H9 (cell line): ENCODE results near the gene IL2. TPM values are rescaled to one million over a fixed set of nuclear protein-coding genes. Genes with fewer than 3 reads are reported as not detected.

Experiments used
- DNase-seq: peaks from one replicate; pipeline ENCODE4 v3.0.0-alpha.2; 2017
- H2AFZ ChIP-seq: one replicate; pipeline ENCODE4 v1.6.1; 2013; ENCODE audit warnings: mild to moderate bottlenecking, low read length, control low read depth, moderate library complexity
- H2AK5ac ChIP-seq: 2 replicates; pipeline ENCODE4 v1.6.1; 2013; ENCODE audit warnings: low read length, control low read depth, mixed read lengths; ENCODE audit not compliant: insufficient read length
- H2BK120ac ChIP-seq: one replicate; pipeline ENCODE4 v1.6.1; 2013; ENCODE audit warnings: low read depth, mild to moderate bottlenecking, low read length, control low read depth, inconsistent platforms; ENCODE audit not compliant: poor library complexity, severe bottlenecking
- H2BK12ac ChIP-seq: 2 replicates; pipeline ENCODE4 v1.6.1; 2013; ENCODE audit warnings: low read length, control low read depth, mixed read lengths, low read depth; ENCODE audit not compliant: insufficient read length
- H2BK15ac ChIP-seq: 2 replicates; pipeline ENCODE4 v1.6.1; 2013; ENCODE audit warnings: low read depth, low read length, control low read depth
- H2BK20ac ChIP-seq: one replicate; pipeline ENCODE4 v1.6.1; 2013; ENCODE audit warnings: low read depth, mild to moderate bottlenecking, low read length, control low read depth, inconsistent platforms; ENCODE audit not compliant: poor library complexity, severe bottlenecking
- H2BK5ac ChIP-seq: 2 replicates; pipeline ENCODE4 v1.6.1; 2013; ENCODE audit warnings: low read length, control low read depth, mixed read lengths; ENCODE audit not compliant: insufficient read length
- H3K14ac ChIP-seq: 2 replicates; pipeline ENCODE4 v1.6.1; 2013; ENCODE audit warnings: low read length, control low read depth; ENCODE audit not compliant: insufficient read depth
- H3K18ac ChIP-seq: 2 replicates; pipeline ENCODE4 v1.6.1; 2013; ENCODE audit warnings: low read depth, mild to moderate bottlenecking, mixed read lengths, low read length, control low read depth; ENCODE audit not compliant: insufficient read length
- H3K23ac ChIP-seq: 2 replicates; pipeline ENCODE4 v1.6.1; 2013; ENCODE audit warnings: low read length, control low read depth, mixed read lengths, low read depth; ENCODE audit not compliant: insufficient read length
- H3K23me2 ChIP-seq: 2 replicates; pipeline ENCODE4 v1.6.1; 2013; ENCODE audit warnings: low read depth, mild to moderate bottlenecking, mixed read lengths, low read length, control low read depth; ENCODE audit not compliant: insufficient read length, poor library complexity, severe bottlenecking
- H3K27ac ChIP-seq: 2 replicates; pipeline ENCODE4 v1.5.1; 2013; ENCODE audit warnings: low read length, control low read depth, mixed read lengths, low read depth; ENCODE audit not compliant: insufficient read length
- H3K27me3 ChIP-seq: 2 replicates; pipeline ENCODE4 v1.6.1; 2013; ENCODE audit warnings: low read length, control low read depth, inconsistent platforms; ENCODE audit not compliant: insufficient read depth
- H3K4ac ChIP-seq: 2 replicates; pipeline ENCODE4 v1.6.1; 2013; ENCODE audit warnings: low read depth, mild to moderate bottlenecking, control low read depth, inconsistent platforms, low read length, moderate library complexity
- H3K4me1 ChIP-seq: 2 replicates; pipeline ENCODE4 v1.6.1; 2013; ENCODE audit warnings: low read length, control low read depth, inconsistent platforms; ENCODE audit not compliant: insufficient read depth
- H3K4me2 ChIP-seq: 2 replicates; pipeline ENCODE4 v1.6.1; 2013; ENCODE audit warnings: low read length, control low read depth, mixed read lengths; ENCODE audit not compliant: insufficient read length, insufficient read depth
- H3K56ac ChIP-seq: 2 replicates; pipeline ENCODE4 v1.6.1; 2013; ENCODE audit warnings: low read depth, mild to moderate bottlenecking, mixed read lengths, low read length, control low read depth; ENCODE audit not compliant: insufficient read length
- H3K79me1 ChIP-seq: 2 replicates; pipeline ENCODE4 v1.6.1; 2013; ENCODE audit warnings: low read depth, mild to moderate bottlenecking, moderate library complexity, low read length, control low read depth, inconsistent platforms; ENCODE audit not compliant: insufficient read depth, poor library complexity, severe bottlenecking
- H3K79me2 ChIP-seq: 2 replicates; pipeline ENCODE4 v1.6.1; 2013; ENCODE audit warnings: low read length, control low read depth, inconsistent platforms; ENCODE audit not compliant: insufficient read depth
- H3K9ac ChIP-seq: 2 replicates; pipeline ENCODE4 v1.6.1; 2013; ENCODE audit warnings: low read length, control low read depth, mixed read lengths; ENCODE audit not compliant: insufficient read length; ENCODE audit errors: extremely low read depth
- H3K9me3 ChIP-seq: one replicate; pipeline ENCODE4 v1.6.1; 2013; ENCODE audit warnings: low read depth, low read length, inconsistent platforms; ENCODE audit not compliant: control insufficient read depth
- H3T11ph ChIP-seq: one replicate; pipeline ENCODE4 v1.6.1; 2013; ENCODE audit warnings: mild to moderate bottlenecking, low read length, control low read depth, inconsistent platforms
- H4K20me1 ChIP-seq: one replicate; pipeline ENCODE4 v1.6.1; 2013; ENCODE audit not compliant: control insufficient read depth, insufficient read length, insufficient read depth
- H4K5ac ChIP-seq: 2 replicates; pipeline ENCODE4 v1.6.1; 2013; ENCODE audit warnings: low read depth, mild to moderate bottlenecking, mixed read lengths, low read length, control low read depth; ENCODE audit not compliant: insufficient read length
- H4K8ac ChIP-seq: replicated peaks from 2 replicates; pipeline ENCODE4 v1.6.1; 2013; ENCODE audit warnings: low read length, control low read depth, mixed read lengths, low read depth; ENCODE audit not compliant: insufficient read length
- H4K91ac ChIP-seq: 2 replicates; pipeline ENCODE4 v1.6.1; 2013; ENCODE audit warnings: low read depth, mild to moderate bottlenecking, moderate library complexity, mixed read lengths, low read length, control low read depth; ENCODE audit not compliant: insufficient read length
- H3K27ac Mint-ChIP-seq, 3 experiments: 2 replicates in 2 of 3; 3 replicates in 1 of 3; pipeline ENCODE4 v1.8.0; 2020 to 2021; ENCODE audit warnings: mixed read lengths in 3 of 3, mild to moderate bottlenecking in 1 of 3, moderate library complexity in 1 of 3
- H3K27me3 Mint-ChIP-seq: 2 replicates; pipeline ENCODE4 v1.8.0; 2021; ENCODE audit warnings: low read depth, mild to moderate bottlenecking, moderate library complexity, mixed read lengths
- H3K36me3 Mint-ChIP-seq, 3 experiments: 2 replicates in 2 of 3; 3 replicates in 1 of 3; pipeline ENCODE4 v1.8.0; 2020 to 2021; ENCODE audit warnings: low read depth in 3 of 3, mixed read lengths in 3 of 3; ENCODE audit not compliant: insufficient read depth in 1 of 3
- H3K4me1 Mint-ChIP-seq, 2 experiments: 2 replicates each; pipeline ENCODE4 v1.8.0; 2020; ENCODE audit warnings: mixed read lengths in 2 of 2
- H3K4me3 Mint-ChIP-seq, 2 experiments: 2 replicates in 1 of 2; 3 replicates in 1 of 2; pipeline ENCODE4 v1.8.0; 2020 to 2021; ENCODE audit warnings: mild to moderate bottlenecking in 2 of 2, mixed read lengths in 2 of 2, moderate library complexity in 1 of 2
- H3K9me3 Mint-ChIP-seq, 2 experiments: 2 replicates in 1 of 2; 3 replicates in 1 of 2; pipeline ENCODE4 v1.8.0; 2020; ENCODE audit warnings: mild to moderate bottlenecking in 2 of 2, mixed read lengths in 2 of 2, moderate library complexity in 1 of 2
- CTCF ChIP-seq: fragments of 200-600 bp; sonication (generic); conservative IDR thresholded peaks from 3 replicates; pipeline ENCODE4 v1.8.0; 2021; ENCODE audit warnings: antibody characterized with exemption, mild to moderate bottlenecking
- WGBS: extraction: QIAGEN DNeasy Blood & Tissue Kit; methylation state at CpG from one replicate; pipeline ENCODE4 v1.1.7; 2013; ENCODE audit warnings: missing lambda C conversion rate, low lambda C conversion rate, mixed read lengths; ENCODE audit not compliant: insufficient read length; ENCODE audit errors: extremely low coverage; 5-methylcytosine and 5-hydroxymethylcytosine counted together
- total RNA-seq: library from RNA; stranded (reverse); gene quantifications from 2 replicates; pipeline ENCODE4 v1.2.1, GENCODE V29; 2021

Gene IL2
- total RNA-seq, 1 experiment from 2014 or later: not detected

- WGBS: no CpG with 5 or more reads among the region's 3 CpGs
- no peaks in the 10 kb centered on the region for H3K23me2 ChIP-seq
- no peaks in the 10 kb centered on the region for H3K79me2 ChIP-seq
- no peaks in the 10 kb centered on the region for H3K4me1 ChIP-seq
- H2BK12ac ChIP-seq: no peak overlapping the region
- H4K20me1 ChIP-seq: no peaks in the 10 kb centered on the region
- H3K4me2 ChIP-seq: no peak overlapping the region
- H2AK5ac ChIP-seq: no peak overlapping the region
- H3K14ac ChIP-seq: no peak overlapping the region
- H3K79me1 ChIP-seq: no peaks in the 10 kb centered on the region
- Mint-ChIP-seq H3K9me3 (peaks cover 0 to 6% of the 10 kb centered on the region in 2 experiments; a peak in 2 of 5 replicates), H3K4me3 (no peak overlapping the region), H3K4me1 (peaks cover 5 to 6% of the 10 kb centered on the region in 2 experiments; a peak in 3 of 4 replicates), H3K27ac (no peak overlapping the region), H3K27me3 (no peaks in the 10 kb centered on the region), H3K36me3 (no peaks in the 10 kb centered on the region)
- H3K27me3 ChIP-seq: no peaks in the 10 kb centered on the region
- no peak overlapping the region for H3T11ph ChIP-seq
- H2BK5ac ChIP-seq: no peak overlapping the region
- H3K9me3 ChIP-seq: no peaks in the 10 kb centered on the region
- H3K9ac ChIP-seq: no peak overlapping the region
- no peak overlapping the region for H3K18ac ChIP-seq
- H4K91ac ChIP-seq: no peak overlapping the region
- H4K8ac ChIP-seq: no peak overlapping the region
- no peak overlapping the region for H4K5ac ChIP-seq
- DNase-seq: no peak
- H3K23ac ChIP-seq: no peak overlapping the region
- H2BK20ac ChIP-seq: no peak overlapping the region
- no peak overlapping the region for H2AFZ ChIP-seq
- no peak for TF ChIP-seq CTCF
- H3K4ac ChIP-seq: no peak overlapping the region
- no peak overlapping the region for H3K56ac ChIP-seq
- no peak overlapping the region for H3K27ac ChIP-seq
- no peak overlapping the region for H2BK120ac ChIP-seq
- no peak overlapping the region for H2BK15ac ChIP-seq
Observed at GRCh38 chr4:122475233-122475632, 18.7 kb upstream of the IL2 start.
